B cell (primary cell): ENCODE results near the gene CALN1. TPM values are rescaled to one million over a fixed set of nuclear protein-coding genes. Genes with fewer than 3 reads are reported as not detected.

ENCODE experiments used
- ATAC-seq: fragments of 200-7000 bp; cut with Tn5 transposase; one replicate; pipeline ENCODE4 v1.10.0; 2021; ENCODE audit warnings: low read depth, mild to moderate bottlenecking, moderate number of reproducible peaks, moderate library complexity
- CTCF ChIA-PET: fragments of 350-600 bp; sonication (Branson Sonifier 250); formaldehyde crosslinking; loops from one replicate; lab custom pipeline; 2021; ENCODE audit warnings: antibody characterized with exemption, inconsistent platforms; lab: Charles Lee
- POLR2A ChIA-PET: fragments of 350-600 bp; sonication (Branson Sonifier 250); formaldehyde crosslinking; loops from one replicate; lab custom pipeline; 2021; ENCODE audit warnings: antibody characterized with exemption; lab: Charles Lee
- DNase-seq: peaks from one replicate; pipeline ENCODE4 v3.0.0; 2013
- H2AFZ ChIP-seq: 2 replicates; pipeline ENCODE4 v1.6.1; 2012; ENCODE audit warnings: mild to moderate bottlenecking, low read depth, low read length; ENCODE audit not compliant: insufficient read depth, poor library complexity, severe bottlenecking
- H3K27ac ChIP-seq, 2 donors: 1 replicate in 1 of 2; 2 replicates in 1 of 2; pipeline ENCODE4 v1.5.1; 2012 to 2013; ENCODE audit warnings: low read length in 2 of 2, mild to moderate bottlenecking in 2 of 2, moderate library complexity in 1 of 2
- H3K27me3 ChIP-seq, 4 experiments: fragments of 200-600 bp in 1 of 4; sonication (generic) in 1 of 4; replicated peaks in 1 of 4; 1 replicate in 2 of 4; 2 replicates in 2 of 4; pipeline versions ENCODE4 v1.6.1 to v1.7.0; 2013 to 2016; ENCODE audit warnings: low read length in 3 of 4, mild to moderate bottlenecking in 2 of 4, mixed read lengths in 1 of 4, moderate library complexity in 1 of 4; ENCODE audit not compliant: insufficient read depth in 4 of 4, control insufficient read depth in 3 of 4; ENCODE audit errors: control extremely low read depth in 1 of 4
- H3K36me3 ChIP-seq, 2 experiments: replicated peaks in 1 of 2; 1 replicate in 1 of 2; 2 replicates in 1 of 2; pipeline versions ENCODE4 v1.6.1 to v1.7.1; 2013; ENCODE audit warnings: low read length in 1 of 2; ENCODE audit not compliant: insufficient read depth in 2 of 2, control insufficient read depth in 1 of 2; ENCODE audit errors: control extremely low read depth in 1 of 2, extremely low read depth in 1 of 2
- H3K4me1 ChIP-seq, 2 donors: fragments of 200-600 bp in 1 of 2; sonication (generic) in 1 of 2; 1 replicate in 1 of 2; 2 replicates in 1 of 2; pipeline versions ENCODE4 v1.5.1 to v1.6.1; 2013 to 2017; ENCODE audit warnings: low read length in 2 of 2; ENCODE audit not compliant: control insufficient read depth in 2 of 2, insufficient read depth in 2 of 2
- H3K4me2 ChIP-seq: replicated peaks from 2 replicates; pipeline ENCODE3; 2012; ENCODE audit warnings: mild to moderate bottlenecking, low read depth, low read length; ENCODE audit not compliant: poor library complexity, severe bottlenecking
- H3K4me3 ChIP-seq, 5 experiments: fragments of 200-600 bp in 1 of 5; sonication (generic) in 1 of 5; 1 replicate in 3 of 5; 2 replicates in 2 of 5; pipeline versions ENCODE4 v1.5.1 to v1.7.0; 2011 to 2016; ENCODE audit warnings: low read length in 4 of 5, mild to moderate bottlenecking in 4 of 5, low read depth in 2 of 5, control low read depth in 1 of 5, moderate library complexity in 1 of 5; ENCODE audit not compliant: insufficient read depth in 1 of 5; ENCODE audit errors: control extremely low read depth in 1 of 5, extremely low read depth in 1 of 5
- H3K79me2 ChIP-seq: fragments of 200-600 bp; sonication (generic); one replicate; pipeline ENCODE4 v1.6.0; 2016; ENCODE audit warnings: low read length; ENCODE audit not compliant: control insufficient read depth, insufficient read depth
- H3K9ac ChIP-seq: fragments of 200-600 bp; sonication (generic); 2 replicates; pipeline ENCODE4 v1.6.1; 2017; ENCODE audit warnings: mild to moderate bottlenecking, low read length, moderate library complexity
- H3K9me3 ChIP-seq, 3 donors: one replicate each; pipeline versions ENCODE4 v1.6.1 to v1.7.1; 2013; ENCODE audit warnings: low read length in 2 of 3; ENCODE audit not compliant: control insufficient read depth in 2 of 3, insufficient read depth in 1 of 3; ENCODE audit errors: control extremely low read depth in 1 of 3
- H4K20me1 ChIP-seq: 2 replicates; pipeline ENCODE4 v1.6.0; 2012; ENCODE audit warnings: mild to moderate bottlenecking, low read length; ENCODE audit not compliant: insufficient read depth, control insufficient read depth, poor library complexity, severe bottlenecking
- H3K27ac Mint-ChIP-seq: one replicate; pipeline ENCODE4 v1.8.0; 2021; ENCODE audit warnings: mixed read lengths
- H3K27me3 Mint-ChIP-seq: one replicate; pipeline ENCODE4 v1.8.0; 2021; ENCODE audit warnings: mixed read lengths
- H3K4me1 Mint-ChIP-seq: one replicate; pipeline ENCODE4 v1.8.0; 2021; ENCODE audit warnings: mixed read lengths
- H3K4me3 Mint-ChIP-seq: one replicate; pipeline ENCODE4 v1.8.0; 2021; ENCODE audit warnings: mixed read lengths
- H3K9me3 Mint-ChIP-seq: one replicate; pipeline ENCODE4 v1.8.0; 2022; ENCODE audit warnings: mixed read lengths; ENCODE audit not compliant: insufficient read depth
- CTCF ChIP-seq: fragments of 200-600 bp; IDR thresholded peaks from one replicate; pipeline ENCODE4 v1.8.0; 2022; ENCODE audit warnings: antibody characterized with exemption, mild to moderate bottlenecking
- EZH2 ChIP-seq: IDR thresholded peaks from 2 replicates; pipeline ENCODE4 v1.6.1; 2012; ENCODE audit warnings: borderline replicate concordance, low read depth, mild to moderate bottlenecking, moderate library complexity, low read length; ENCODE audit not compliant: insufficient read depth, poor library complexity, severe bottlenecking
- WGBS: methylation state at CpG from one replicate; pipeline ENCODE4 v1.1.5; 2013; ENCODE audit warnings: missing lambda C conversion rate; ENCODE audit not compliant: insufficient coverage; 5-methylcytosine and 5-hydroxymethylcytosine counted together
- intact Hi-C: fragments of 100-400 bp; cut with micrococcal nuclease; formaldehyde crosslinking; loops from one replicate; pipeline ENCODE4 v1.10.0; 2022
- polyA plus RNA-seq: library from polyadenylated mRNA; depleted of rRNA; stranded (reverse); fragments of >200 nt; gene quantifications from 2 replicates; pipeline ENCODE4 v1.2.3, GENCODE V29; 2012
- total RNA-seq, 2 donors: library from RNA; stranded (reverse); fragments of 120-200 nt in 1 of 2; gene quantifications; 1 replicate in 1 of 2; 2 replicates in 1 of 2; pipeline versions ENCODE4 v1.2.3 to v1.2.4, GENCODE V29; 2013 to 2022

CALN1 gene
- total and polyA plus RNA-seq, 2 donors (not counting 1 experiment from before 2014, with no cell fraction given): not detected

DNA sequence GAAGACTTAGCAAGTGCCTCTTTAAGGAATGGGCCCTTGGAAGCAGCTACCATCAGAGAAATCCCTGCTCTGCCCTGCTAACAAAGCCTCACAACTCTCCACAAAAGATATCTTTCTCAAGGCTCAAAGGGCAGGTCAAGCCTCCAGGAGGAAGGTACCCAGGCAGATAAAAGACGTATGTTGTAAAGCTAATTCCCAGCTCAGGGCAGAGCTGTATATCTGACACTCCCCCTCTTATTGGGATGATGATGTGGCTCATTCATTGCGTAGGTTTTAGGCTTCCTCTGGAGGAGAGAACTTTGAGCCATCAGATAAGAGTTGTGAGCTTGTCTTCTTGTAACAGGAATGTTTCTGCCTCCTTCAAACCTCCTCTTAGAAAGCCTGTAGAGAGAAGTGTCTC lies 145.4 kb downstream of the CALN1 start:
- ATAC-seq (no peak), DNase-seq (no peak)
- Histone ChIP-seq H4K20me1 (no peaks in the 10 kb centered on the region), H3K4me2 (no peak overlapping the region), H3K27me3 (no peaks in the 10 kb centered on the region), H3K27ac (no peak overlapping the region), H3K9me3 (peaks cover 0 to 2% (median 1%) of the 10 kb centered on the region in 3 donors), H3K4me1 (no peaks in the 10 kb centered on the region), H3K79me2 (no peaks in the 10 kb centered on the region), H3K36me3 (no peaks in the 10 kb centered on the region), H3K9ac (no peak overlapping the region), H3K4me3 (no peak overlapping the region), H2AFZ (no peak overlapping the region)
- CTCF ChIA-PET: interaction anchor here (0.6 kb wide), 1 partner anchor 1073 kb away, joined by 3 read pairs; no protein-coding TSS in a partner anchor
- intact Hi-C loops: no loop called here
- POLR2A ChIA-PET: no interaction called here
- Mint-ChIP-seq H3K27ac (no peak overlapping the region), H3K4me1 (no peaks in the 10 kb centered on the region), H3K27me3 (no peaks in the 10 kb centered on the region), H3K9me3 (peaks cover 4% of the 10 kb centered on the region), H3K4me3 (no peak overlapping the region)
- no CpG with 5 or more reads among the region's 2 CpGs for WGBS
- TF ChIP-seq EZH2 (no peak), CTCF (no peak)

GRCh38 chr7:72265071-72265904 lies 146.8 kb downstream of the CALN1 start:
- Histone ChIP-seq H3K27me3 (no peaks in the 10 kb centered on the region), H3K79me2 (no peaks in the 10 kb centered on the region), H3K27ac (no peak overlapping the region), H3K4me3 (no peak overlapping the region), H4K20me1 (no peaks in the 10 kb centered on the region), H3K36me3 (no peaks in the 10 kb centered on the region), H3K9ac (no peak overlapping the region), H3K4me2 (no peak overlapping the region), H2AFZ (no peak overlapping the region), H3K9me3 (peaks cover 1 to 3% (median 2%) of the 10 kb centered on the region in 3 donors), H3K4me1 (no peaks in the 10 kb centered on the region)
- ChIA-PET CTCF (no interaction called here), POLR2A (no interaction called here)
- Mint-ChIP-seq H3K4me3 (no peak overlapping the region), H3K27ac (no peak overlapping the region), H3K4me1 (no peaks in the 10 kb centered on the region), H3K27me3 (no peaks in the 10 kb centered on the region), H3K9me3 (peaks cover 4% of the 10 kb centered on the region)
- DNase-seq (no peak), ATAC-seq (no peak)
- 92% methylated on average over 3 of the region's 7 CpGs for WGBS
- no peak for TF ChIP-seq EZH2
- TF ChIP-seq CTCF: no peak
- intact Hi-C loops: no loop called here
